ENCODE measurements around the gene CNTN1. TPM values are rescaled to one million over a fixed set of nuclear protein-coding genes. Genes with fewer than 3 reads are reported as not detected.

CNTN1 gene
- total and polyA plus RNA-seq, 10 donors, result 0.50 to 12.3 (median 5.8) TPM

GRCh38 chr12:40921563-40922163 lies 229.4 kb downstream of the CNTN1 start:
- Histone ChIP-seq H3K36me3 (no peaks in the 10 kb centered on the region), H3K4me1 (no peaks in the 10 kb centered on the region), H3K4me3 (no peak overlapping the region), H3K9me3 (no peaks in the 10 kb centered on the region), H3K27ac (no peak overlapping the region), H3K27me3 (replicated peaks in 1 of 7) (peaks cover 0 to 3% (median 0%) of the 10 kb centered on the region in 7 donors)
- TF ChIP-seq POLR2AphosphoS5 (IDR thresholded peaks at IDR 0.05), result no peak
- TF ChIP-seq, protein P1, sequence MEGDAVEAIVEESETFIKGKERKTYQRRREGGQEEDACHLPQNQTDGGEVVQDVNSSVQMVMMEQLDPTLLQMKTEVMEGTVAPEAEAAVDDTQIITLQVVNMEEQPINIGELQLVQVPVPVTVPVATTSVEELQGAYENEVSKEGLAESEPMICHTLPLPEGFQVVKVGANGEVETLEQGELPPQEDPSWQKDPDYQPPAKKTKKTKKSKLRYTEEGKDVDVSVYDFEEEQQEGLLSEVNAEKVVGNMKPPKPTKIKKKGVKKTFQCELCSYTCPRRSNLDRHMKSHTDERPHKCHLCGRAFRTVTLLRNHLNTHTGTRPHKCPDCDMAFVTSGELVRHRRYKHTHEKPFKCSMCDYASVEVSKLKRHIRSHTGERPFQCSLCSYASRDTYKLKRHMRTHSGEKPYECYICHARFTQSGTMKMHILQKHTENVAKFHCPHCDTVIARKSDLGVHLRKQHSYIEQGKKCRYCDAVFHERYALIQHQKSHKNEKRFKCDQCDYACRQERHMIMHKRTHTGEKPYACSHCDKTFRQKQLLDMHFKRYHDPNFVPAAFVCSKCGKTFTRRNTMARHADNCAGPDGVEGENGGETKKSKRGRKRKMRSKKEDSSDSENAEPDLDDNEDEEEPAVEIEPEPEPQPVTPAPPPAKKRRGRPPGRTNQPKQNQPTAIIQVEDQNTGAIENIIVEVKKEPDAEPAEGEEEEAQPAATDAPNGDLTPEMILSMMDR (IDR thresholded peaks at IDR 0.05 in 8 of 11, conservative IDR thresholded peaks at IDR 0.05 in 3 of 11), result peak in 9 of 11 experiments; percentile 7 to 68 (median 55)
- DNase-seq, result no peak
- intact Hi-C loops (cut with DNase I; ENCODE audit: low total_unique reads), result loop anchor here (5.0 kb wide), 1 partner anchor 299 kb away; no protein-coding TSS in a partner anchor
- WGBS, 5 donors, result 20 to 39% (median 27%) methylated on average over 2 of the region's 2 CpGs

- Histone ChIP-seq H3K4me3 (no peak overlapping the region), H3K36me3 (no peaks in the 10 kb centered on the region), H3K27me3 (replicated peaks in 1 of 7) (no peaks in the 10 kb centered on the region), H3K9me3 (no peaks in the 10 kb centered on the region), H3K4me1 (no peaks in the 10 kb centered on the region), H3K27ac (no peak overlapping the region)
- intact Hi-C loops (cut with DNase I; ENCODE audit: low total_unique reads), result no loop called here
- WGBS, 5 donors, result 88 to 96% (median 89%) methylated on average over 1 of the region's 1 CpG
- DNase-seq, result no peak
- no peak for TF ChIP-seq POLR2AphosphoS5 (IDR thresholded peaks at IDR 0.05)
- TF ChIP-seq POLR2A (IDR thresholded peaks at IDR 0.05), result no peak
- TF ChIP-seq, protein P1 (IDR thresholded peaks at IDR 0.05 in 8 of 11, conservative IDR thresholded peaks at IDR 0.05 in 3 of 11), result no peak
These were observed 245.7 kb downstream of the CNTN1 start for GRCh38 chr12:40937891-40938290.

DNA sequence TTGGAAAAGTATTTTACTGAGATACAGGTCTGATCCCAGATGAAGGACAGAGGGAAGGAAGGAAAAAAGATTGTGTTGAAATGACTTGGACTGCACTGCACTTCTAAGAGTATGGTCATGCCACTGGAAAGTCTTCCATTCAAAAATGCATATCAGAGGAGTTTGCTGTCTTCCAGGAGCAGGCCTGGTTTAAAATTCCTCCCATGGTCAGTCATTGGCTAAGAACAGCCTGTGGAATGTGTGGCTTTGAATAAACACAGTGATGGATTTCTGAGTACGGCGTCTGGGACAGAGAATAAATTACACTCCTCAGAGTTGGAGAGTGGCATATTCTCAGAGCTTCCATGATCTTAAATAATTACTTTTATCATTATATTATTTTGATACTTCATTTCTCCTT lies 250.1 kb downstream of the CNTN1 start:
- no peaks in the 10 kb centered on the region for H3K4me1 ChIP-seq
- no peak overlapping the region for H3K27ac ChIP-seq
- TF ChIP-seq, protein P1 (IDR thresholded peaks at IDR 0.05 in 8 of 11, conservative IDR thresholded peaks at IDR 0.05 in 3 of 11), result no peak
- WGBS, 5 donors, result 73 to 87% (median 81%) methylated on average over 2 of the region's 2 CpGs
- H3K4me3 ChIP-seq, result no peak overlapping the region
- intact Hi-C loops (cut with DNase I; ENCODE audit: low total_unique reads), result no loop called here
- H3K36me3 ChIP-seq, result no peaks in the 10 kb centered on the region
- H3K9me3 ChIP-seq, result no peaks in the 10 kb centered on the region
- DNase-seq, result no peak
- no peaks in the 10 kb centered on the region for H3K27me3 ChIP-seq (replicated peaks in 1 of 7)

- WGBS, 5 donors, result 73 to 83% (median 80%) methylated on average over 2 of the region's 2 CpGs
- no peaks in the 10 kb centered on the region for H3K9me3 ChIP-seq
- TF ChIP-seq POLR2AphosphoS5 (IDR thresholded peaks at IDR 0.05) (no peak), POLR2A (IDR thresholded peaks at IDR 0.05) (no peak)
- TF ChIP-seq, protein P1 (IDR thresholded peaks at IDR 0.05 in 8 of 11, conservative IDR thresholded peaks at IDR 0.05 in 3 of 11), result no peak
- no peak for DNase-seq
- no peak overlapping the region for H3K27ac ChIP-seq
- no peaks in the 10 kb centered on the region for H3K4me1 ChIP-seq
- H3K27me3 ChIP-seq (replicated peaks in 1 of 7), result no peaks in the 10 kb centered on the region
- intact Hi-C loops (cut with DNase I; ENCODE audit: low total_unique reads), result no loop called here
- H3K4me3 ChIP-seq, result no peak overlapping the region
- H3K36me3 ChIP-seq, result no peaks in the 10 kb centered on the region
These were observed 253.5 kb downstream of the CNTN1 start for GRCh38 chr12:40945772-40946171.
